ENCODE data around the gene CEPT1.
A peak's percentile ranks its signal among the peaks of the same experiment; 100 is the strongest.
"Not testable (repeated sequence)": the region's sequence is repeated elsewhere in the genome, so short reads cannot be mapped to it uniquely, and the experiment has no call there.

The CEPT1 gene

DNA sequence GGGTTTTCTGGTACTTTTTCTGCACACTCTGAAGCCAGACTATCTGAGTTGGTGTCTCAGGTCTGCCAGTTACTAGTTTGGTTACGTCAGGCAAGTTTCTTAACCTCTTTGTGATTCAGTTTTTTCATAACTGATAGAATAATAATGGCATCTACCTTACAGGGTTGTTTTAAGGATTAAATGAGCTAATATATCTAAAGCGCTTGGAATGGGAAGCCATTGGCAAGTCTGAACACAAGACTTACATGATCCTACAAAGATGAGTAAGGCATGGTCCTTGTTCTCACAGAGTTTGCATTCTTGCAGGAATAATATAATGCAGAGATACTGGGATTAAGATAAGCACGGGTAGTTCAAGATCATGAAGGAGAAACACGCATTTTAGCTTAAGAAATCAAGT is 69.6 kb downstream of the CEPT1 start:
- no peak for DNase-seq (ENCODE audit: low read depth in 2 of 2)

DNA sequence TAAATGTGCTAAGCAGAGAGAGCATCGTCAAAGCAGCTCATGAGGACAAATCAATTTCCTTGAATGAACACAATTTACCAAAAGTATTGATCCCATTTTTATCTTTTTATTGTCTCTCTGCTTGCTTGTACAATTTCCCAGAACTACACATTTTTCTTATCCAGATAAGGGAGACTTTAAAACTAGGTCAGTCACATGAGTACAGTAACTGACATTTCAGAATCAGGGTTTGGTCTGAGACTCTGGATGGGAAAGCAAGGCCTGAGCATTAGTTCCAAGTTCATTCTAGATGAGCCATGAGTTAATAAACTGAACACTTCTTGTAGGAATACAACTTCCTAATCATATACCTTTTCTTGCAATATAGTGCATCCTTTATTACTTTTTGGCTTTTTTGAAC is 71.9 kb downstream of the CEPT1 start:
- DNase-seq (ENCODE audit: low read depth in 2 of 2): no peak

DNA sequence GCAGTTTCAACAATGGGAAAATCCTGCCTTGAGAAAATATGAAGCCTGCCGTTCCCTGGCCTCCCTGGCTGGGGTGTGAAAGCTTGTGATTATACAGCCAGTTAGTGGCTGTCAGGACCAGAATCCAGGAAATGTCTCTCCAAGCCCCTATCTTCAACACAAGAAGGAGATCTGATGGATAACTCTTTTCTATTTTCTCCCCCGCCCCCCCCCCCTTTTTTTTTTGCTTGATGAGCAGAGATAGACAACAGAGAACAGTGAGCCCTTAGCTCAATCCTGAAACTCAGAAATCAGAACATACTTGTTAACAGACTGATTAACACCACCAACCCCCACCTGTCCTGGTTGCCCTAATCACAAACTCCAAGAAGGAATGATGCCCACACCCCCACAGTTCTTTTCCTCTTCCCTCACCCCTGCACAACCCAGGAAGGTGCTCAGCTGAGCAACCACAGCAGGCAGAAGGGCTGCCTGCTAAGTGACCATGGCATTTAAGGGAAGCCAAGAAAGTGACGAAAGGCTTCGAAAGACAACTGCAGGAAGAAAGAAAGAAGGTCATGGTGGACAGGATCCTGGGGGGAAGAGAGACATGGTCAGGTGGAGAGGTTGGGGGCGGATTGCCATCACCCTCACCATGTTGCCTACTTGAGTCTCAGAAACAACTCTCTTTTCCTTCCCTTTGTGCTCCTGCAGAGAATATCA is 72.8 kb downstream of the CEPT1 start:
- no peak for DNase-seq (ENCODE audit: low read depth in 2 of 2)

DNA sequence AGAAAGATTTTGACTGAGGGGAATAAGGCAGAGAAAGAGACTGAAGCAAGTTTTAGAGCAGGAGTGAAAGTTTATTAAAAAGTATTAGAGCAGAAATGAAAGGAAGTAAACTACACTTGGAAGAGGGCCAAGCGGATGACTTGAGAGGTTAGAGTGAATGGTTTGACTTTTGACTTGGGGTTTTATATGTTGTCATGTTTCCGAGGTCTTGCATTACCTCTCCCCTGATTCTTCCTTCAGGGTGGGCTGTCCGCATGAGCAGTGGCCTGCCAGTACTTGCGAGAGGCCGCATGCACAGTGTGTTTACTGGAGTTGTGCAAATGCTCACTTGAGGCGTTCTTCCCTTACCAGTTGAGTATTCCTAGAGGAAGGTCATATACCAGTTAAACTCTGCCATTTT is 73.4 kb downstream of the CEPT1 start:
- no peak for DNase-seq (ENCODE audit: low read depth in 2 of 2)

DNA sequence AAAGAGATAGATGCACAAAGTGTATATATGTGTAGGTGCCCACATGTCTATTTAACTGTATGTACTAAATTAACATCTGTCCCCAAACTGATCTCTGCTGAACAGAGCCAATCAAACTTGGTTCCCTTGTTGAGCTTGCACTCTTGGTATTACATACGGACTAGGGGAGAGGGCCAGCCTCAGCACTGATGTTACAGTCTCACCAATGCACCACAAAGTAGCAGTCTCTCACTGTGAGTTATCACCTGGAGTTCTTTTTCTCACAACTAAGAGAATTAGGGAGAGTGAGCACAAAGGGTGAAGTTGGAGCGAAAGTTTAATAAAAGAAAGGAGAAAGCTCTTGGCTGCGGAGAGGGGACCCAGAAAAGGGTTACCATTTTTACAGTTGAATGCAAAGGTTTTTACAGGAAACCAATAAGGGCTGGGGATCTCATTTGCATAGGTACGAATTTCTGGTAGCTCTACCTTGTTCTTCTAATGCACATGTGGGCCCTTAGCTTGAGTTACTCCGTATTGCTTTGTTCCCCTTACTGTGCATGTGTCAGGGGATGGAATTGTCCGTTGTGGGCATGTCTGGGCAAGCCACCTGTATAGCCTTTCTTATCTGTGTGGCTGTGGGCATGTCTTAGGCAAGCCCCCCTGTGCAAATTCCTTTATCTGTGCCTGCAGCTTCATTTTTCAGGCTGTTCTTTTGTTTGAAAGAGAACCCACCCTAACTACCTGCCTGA is 74.2 kb downstream of the CEPT1 start:
- no peak for DNase-seq (ENCODE audit: low read depth in 2 of 2)

DNA sequence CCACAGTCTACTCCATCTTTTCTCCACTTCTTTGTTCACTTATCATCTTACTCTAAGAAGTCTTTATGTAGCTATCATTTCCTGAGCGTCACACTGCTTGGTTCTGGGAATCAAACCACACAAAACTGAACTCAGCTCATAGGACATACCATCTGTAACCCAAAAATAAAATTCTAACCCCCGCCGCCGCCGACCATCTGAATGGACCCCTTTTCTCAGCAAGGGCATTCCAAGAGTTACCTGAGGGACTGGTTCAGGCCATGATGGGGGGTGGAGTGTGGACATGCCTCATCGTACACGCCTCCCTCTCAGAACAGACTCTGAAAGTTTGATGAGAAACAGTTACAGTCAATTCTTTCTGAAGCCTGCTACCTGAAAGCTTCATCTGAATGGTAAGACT is 74.9 kb downstream of the CEPT1 start:
- DNase-seq (ENCODE audit: low read depth in 2 of 2): peak in 1 of 2 donors; percentile 41

DNA sequence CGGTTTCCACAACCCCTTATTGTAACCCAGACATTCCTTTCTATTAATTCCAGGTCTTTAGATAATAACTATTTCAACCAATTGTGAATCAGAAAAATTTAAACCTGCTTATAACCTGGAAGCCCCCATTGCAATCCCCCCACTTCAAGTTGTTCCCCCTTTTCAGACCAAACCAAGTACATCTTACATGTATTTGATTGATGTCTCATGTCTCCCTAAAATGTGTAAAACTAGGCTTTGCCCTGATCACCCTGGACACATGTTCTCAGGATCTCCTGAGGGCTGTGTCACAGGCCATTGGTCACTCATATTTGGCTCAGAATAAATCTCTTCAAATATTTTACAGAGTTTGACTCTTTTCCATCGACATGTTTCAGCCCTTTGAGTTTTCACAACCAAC is 75.3 kb downstream of the CEPT1 start:
- not testable (repeated sequence) for DNase-seq (ENCODE audit: low read depth in 2 of 2)

DNA sequence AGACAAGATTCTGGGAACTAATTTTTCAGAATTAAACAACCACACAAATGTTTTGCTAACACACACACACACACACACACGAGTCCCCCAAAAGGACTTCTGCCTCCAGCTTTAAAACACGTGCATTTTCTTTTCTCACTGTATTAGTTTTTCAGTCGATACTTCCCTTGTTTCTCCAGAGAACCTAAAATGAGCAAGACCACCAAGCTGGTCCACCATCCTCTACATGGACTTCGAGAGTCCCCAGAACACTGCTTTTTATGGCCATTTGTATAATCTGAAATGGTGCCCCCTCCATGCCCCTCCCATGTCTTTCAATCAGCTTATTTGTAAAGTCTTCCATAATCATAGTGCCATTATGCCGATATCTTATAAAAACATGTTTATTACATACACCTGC is 76.7 kb downstream of the CEPT1 start:
- no peak for DNase-seq (ENCODE audit: low read depth in 2 of 2)

DNA sequence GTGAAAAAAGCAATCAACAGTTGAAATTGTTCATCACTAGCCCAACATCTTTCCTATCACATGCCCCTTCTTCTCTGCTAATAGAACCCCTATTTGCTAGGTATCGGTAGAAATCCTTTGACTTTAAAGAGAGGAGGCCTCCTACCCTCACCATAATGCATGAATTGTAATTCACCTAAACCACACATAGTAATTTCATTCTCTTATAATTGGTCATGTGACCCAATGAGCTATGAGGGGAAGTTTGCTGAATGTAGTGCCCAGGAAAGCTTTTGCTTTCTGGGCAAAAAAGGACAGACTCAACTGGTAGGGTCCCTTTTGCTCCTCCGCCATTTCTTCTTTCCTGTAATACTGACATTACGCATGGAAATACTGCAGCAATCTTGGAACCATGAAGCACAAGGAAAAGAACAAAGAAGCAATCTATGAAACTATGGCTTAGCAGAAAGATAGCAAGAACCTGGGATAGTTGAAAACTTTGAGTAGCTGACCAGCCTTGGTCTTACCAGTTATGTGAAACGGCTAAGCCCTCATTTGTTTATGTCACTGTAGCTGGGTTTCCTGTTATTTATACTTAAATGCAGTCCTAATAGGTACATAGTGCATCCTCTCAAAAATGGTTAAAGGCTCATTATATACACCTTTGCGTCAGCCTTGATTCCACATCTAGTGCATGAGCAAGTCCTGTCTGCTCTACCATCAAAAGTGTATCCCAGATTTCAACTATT is 77.3 kb downstream of the CEPT1 start:
- no peak for DNase-seq (ENCODE audit: low read depth in 2 of 2)

DNA sequence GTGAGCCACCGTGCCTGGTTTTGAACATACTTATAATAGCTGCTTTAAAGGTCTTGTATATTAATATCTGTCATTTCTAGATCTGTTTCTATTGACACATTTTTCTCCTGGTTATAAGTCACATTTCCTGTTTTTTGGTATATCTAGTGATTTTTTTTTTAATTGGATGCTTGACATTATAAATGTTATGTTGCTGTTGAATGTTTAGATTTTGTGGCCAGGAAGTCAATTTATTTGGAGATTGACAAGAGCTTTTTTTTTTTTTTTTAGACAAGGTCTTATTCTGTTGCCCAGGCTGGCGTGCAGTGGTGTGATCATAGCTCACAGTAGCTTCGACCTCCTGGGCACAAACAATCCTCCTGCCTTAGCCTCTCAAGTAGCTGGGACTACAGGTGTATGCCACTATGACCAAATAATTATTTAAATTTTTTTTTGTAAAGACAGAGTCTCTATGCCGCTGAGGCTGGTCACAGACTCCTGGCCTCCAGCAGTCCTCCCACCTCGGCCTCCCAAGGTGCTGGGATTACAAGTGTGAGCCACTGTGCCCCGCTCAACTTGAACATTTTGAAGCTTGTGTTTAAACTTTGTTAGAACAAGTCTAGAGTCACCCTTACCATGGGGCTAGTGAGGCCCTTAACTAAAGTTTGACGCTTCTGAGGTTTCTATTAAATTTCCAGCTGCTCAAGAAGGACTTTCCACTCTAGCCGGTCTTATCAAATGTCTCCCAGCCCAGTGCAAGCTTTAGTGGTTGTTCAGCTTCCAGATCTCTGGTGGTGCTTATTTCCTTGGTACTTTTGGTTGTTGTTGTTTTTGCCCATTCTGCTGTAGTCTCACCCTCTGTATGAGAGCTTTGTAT is 78.9 kb downstream of the CEPT1 start:
- no peak for DNase-seq (ENCODE audit: low read depth in 2 of 2)

DNA sequence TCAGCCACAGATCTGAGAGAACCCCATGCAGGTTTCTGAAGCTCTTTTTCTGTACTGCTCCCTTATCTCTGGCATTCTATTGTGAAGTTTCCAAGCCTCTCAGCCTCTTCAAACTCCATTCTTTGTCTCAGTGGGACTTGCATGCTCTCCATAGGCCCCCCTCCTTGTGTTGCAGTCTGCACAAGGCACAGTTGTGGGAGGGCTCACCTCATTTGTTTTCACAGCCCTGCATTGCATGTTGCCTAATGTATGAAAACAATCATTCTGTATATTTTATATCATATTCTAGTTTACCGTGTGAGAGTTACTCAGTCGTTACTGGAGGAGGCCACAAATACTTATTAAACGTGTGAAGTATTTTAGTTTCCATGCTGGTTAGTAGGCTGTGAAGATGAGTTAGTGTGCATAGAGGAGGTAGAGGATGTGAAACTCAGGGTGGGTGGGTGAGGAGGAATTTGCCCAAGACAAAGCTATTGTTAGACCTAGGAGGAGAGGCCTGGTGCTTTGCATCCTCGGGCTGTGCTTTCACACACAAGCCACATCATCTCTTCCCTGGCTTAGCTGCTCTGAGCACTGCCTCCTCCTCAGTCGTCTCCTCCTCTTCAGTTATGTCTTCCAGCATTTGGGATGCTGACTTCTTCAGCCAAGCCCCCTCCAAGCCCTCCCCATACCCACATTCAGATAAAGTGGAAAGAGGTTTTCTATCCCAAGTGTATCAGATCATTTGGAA is 79.7 kb downstream of the CEPT1 start:
- DNase-seq (ENCODE audit: low read depth in 2 of 2): no peak

DNA sequence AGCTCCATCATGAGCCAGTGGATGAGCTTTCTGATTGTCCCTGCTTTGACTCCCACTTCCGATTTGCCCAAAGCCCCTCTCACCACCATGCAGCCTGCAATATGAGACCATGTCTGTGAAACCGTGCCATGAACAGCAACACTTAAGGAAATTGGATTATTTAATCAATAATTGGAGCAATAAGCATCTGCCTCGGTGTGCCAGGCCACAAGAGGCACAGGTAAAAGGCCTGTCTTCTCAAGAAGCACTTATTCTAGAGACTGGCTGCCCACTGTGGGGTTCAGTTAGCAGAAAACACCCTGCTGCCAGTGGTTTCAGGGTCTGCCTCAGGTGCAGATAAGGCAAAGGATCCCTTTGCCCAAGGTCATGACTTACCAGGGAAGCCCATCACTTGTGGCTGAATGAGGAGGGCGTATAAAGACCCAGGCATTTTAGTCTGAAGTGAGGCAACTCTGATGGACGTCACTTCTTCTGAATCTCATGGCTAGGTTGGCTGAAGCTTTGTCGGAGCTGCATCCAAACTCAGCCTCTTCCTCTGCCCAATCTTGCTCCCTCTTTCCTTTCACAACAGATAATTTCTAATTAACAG is 80.4 kb downstream of the CEPT1 start:
- no peak for DNase-seq (ENCODE audit: low read depth in 2 of 2)

DNA sequence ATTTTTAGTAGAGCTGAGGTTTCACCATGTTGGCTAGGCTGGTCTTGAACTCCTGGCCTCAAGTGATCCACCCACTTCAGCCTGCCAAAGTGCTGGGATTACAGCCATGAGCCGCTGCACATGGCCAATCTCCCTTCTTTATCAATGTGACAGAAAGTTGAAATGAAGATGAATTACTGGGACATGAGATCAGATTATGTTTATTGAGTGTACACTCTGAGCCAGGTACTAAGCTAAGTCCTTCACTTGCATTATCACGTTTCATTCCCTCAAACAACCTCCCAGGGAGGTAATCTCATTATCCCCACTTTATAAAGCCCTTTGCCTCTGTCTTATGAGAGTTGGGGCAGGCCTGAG is 81.2 kb downstream of the CEPT1 start:
- DNase-seq (ENCODE audit: low read depth in 2 of 2): no peak

DNA sequence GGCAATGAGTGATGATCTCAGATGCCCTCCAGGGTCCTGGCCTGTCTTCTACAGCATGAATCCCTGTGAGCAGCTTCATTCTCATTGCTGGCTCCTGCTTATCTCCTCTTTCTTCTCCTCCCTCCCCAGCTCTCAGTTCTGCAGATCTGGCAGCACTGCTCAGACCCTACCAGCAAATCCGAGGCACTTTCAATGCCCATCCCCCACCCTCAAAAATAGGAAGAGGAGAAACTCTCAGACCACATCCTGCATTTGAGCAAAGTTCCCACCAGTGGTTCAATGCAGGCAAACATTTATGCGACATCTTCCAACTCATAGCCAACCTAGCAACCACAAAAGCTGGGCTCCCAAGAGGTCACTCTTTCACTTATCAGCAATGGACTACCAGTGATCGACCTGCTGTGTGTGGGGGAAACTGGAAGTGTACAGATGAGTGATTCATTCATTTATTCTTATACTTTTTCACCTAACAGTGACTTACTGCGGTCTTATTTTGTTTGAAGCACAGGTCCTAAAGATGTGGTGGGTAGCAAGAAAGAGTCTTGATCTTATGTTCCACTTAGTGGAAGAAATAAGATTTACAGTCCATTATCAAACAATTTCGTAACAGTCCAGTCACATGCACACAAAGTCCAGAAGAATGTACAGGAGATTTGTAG is 81.7 kb downstream of the CEPT1 start:
- no peak for DNase-seq (ENCODE audit: low read depth in 2 of 2)

DNA sequence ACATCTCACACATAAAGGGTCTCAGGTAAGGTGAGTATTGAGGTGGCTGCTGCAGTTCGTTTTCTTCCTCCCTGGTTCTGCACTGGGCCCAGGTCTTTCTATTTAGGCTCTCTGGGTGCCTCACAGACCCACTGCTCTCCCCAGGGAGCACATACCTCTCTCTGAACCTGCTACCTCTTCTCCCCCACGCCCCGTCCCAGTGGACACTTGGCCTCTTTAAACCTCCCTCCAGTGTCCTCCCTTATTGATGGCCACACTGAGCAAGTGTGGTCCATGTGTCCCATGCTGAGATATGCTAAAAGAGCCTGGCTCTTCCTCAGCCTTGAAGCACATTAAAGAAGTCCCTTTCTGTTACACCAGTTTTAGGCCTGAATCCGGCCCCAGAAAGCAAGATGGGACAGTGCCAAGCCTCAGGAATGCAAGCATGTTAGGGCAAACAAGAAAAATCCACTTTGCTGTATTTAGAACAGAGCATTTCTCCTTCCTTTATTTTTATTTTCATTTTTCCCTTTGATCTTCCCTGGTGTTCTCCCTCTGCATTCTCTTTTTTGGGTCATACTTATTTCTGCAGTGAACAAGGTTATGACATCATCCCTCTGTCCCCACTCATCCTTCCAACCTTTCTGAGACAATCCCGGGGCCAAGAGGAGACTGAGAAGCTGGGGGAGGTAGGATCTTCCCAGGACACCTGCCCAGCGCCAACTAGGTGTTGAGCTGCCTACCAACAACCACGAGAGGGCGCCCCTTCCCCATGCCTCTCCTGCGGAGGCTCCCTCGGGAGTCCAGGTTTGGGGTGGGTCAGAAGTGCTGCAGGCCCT is 82.5 kb downstream of the CEPT1 start:
- DNase-seq (ENCODE audit: low read depth in 2 of 2): peak; percentile 70 to 73

DNA sequence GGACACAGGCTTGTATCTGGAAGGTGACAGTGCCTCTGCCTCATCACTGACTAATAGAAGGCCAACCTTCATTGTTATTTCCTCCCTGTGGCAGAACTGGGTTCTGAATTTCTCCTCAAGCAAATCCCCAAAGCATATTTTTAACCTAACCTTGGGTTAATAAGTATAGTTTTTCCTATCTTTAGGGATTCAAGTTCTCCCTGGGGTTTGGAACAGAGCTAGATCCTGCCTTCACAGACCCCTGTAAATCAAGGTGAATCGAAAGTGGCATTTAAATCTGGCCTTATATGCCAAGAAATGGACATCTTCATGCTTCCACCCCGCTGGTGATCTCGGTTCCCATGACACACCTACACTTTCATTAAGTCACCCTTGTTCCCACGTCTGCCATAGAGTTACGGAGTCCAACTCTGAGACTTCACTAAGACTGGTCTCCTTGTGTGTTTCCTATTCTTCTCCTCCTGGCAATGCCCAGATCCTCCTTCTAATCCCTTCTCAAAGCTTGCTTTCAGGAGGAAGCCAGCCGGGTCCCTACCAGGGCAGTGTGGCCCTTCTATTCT is 83.2 kb downstream of the CEPT1 start:
- DNase-seq (ENCODE audit: low read depth in 2 of 2): no peak

DNA sequence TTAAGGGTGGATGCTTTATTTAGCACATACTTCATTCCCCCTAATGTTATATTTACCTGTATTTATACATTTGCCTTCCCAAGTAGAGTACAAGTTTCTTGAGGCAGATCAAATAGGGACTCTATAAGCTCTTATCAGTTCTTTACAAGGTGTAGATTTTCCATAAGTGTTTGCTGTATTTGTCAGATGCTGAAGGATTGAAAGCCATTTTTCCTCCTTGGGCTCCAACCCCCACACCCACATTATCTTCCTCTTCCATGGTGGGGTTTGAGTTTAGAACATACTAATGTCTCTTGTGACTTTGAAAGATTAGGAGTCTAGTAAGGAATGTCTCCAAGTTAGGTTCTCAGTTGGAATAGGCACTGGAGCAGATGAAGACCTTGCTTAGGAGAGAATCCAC is 85.1 kb downstream of the CEPT1 start:
- DNase-seq (ENCODE audit: low read depth in 2 of 2): no peak

DNA sequence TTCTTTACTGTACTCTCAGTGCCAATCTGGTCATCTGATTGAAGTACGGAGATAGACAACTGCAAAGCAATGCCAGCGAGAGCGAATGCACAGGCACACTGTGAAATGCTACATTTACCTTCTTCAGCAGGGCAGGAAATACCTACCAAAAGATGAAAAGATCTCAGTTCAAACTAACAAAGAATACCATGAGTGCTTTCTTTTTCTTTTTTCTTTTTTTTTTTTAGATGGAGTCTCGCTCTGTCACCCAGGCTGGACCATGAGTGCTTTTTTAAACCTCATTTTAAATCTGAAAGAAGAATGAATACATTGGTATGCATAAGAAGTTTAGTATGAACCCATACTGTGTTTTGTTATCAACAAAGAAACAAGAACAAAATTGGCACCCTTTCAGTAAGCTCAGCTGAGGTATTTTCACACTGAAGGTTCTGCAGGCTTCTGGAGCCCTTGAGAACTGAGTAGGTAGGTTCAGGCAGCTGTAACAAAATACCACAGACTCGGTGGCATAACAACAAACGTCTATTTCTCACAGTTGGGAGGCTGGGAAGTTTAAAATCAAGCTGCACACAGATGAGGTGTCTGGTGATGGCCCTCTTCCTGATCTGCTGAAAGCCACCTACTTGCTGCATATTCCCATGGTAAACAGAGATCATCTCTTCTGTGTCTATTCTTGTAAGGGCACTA is 85.8 kb downstream of the CEPT1 start:
- DNase-seq (ENCODE audit: low read depth in 2 of 2): no peak

DNA sequence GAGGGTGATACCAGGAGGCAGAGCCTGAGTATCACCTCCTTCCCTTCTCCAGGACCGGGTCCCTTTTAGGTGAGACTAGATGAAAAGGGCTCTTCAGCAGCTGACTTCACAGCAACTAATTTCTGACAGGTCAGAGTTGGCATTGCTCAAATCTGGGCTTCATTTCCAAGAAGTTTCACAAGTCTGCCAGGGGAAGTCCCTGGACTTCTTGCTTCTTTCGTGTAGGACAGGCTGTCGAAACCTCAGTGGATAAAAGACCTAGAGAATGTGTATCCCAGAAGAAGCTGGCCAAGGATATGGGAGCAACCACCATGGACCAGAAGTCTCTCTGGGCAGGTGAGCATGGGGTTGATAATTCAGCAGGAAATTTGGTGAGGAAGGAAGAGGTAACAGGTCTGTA is 87.4 kb downstream of the CEPT1 start, which contains the start of gene CHI3L2:
CHI3L2 (plus strand) TSS at position 280 of the 400 bp plus-strand sequence; CDS start at position 297, 17 bp downstream.
- DNase-seq (ENCODE audit: low read depth in 2 of 2): no peak

Data from stimulated activated CD4-positive, alpha-beta T cell treated with anti-CD3 and anti-CD28 coated beads, Interleukin-4, amount 100 ng/mL, for 48 hours (primary cell).